ENCODE data around the gene METTL9. TPM values are rescaled to one million over a fixed set of nuclear protein-coding genes. Genes with fewer than 3 reads are reported as not detected.
"Not testable (repeated sequence)": the region's sequence is repeated elsewhere in the genome, so short reads cannot be mapped to it uniquely, and the experiment has no call there.

METTL9 gene
- total and polyA plus RNA-seq, 8 donors = 10.2 to 55.2 (median 33.1) TPM

GRCh38 chr16:21554795-21555585 is 44.4 kb upstream of the METTL9 start:
- peak; percentile 86 to 99 (median 98) for TF ChIP-seq CTCF (IDR thresholded peaks at IDR 0.05)
- H3K27ac ChIP-seq = no peak overlapping the region
- intact Hi-C loops (cut with DNase I) = no loop called here
- no peaks in the 10 kb centered on the region for H3K36me3 ChIP-seq
- H3K27me3 ChIP-seq = no peaks in the 10 kb centered on the region
- FAIRE-seq (no peak), ATAC-seq (peak; percentile 95 to 99 (median 98)), DNase-seq (peak; percentile 77 to 97 (median 90))
- no peaks in the 10 kb centered on the region for H3K9me3 ChIP-seq
- H3K4me3 ChIP-seq = peak overlapping the region in 2 of 4 donors; percentile 3 to 28
- 28 to 31% methylated on average over 41 of the region's 41 CpGs for WGBS, 2 donors
- no peaks in the 10 kb centered on the region for H3K4me1 ChIP-seq

- ATAC-seq; H3K4me3 ChIP-seq; H3K36me3 ChIP-seq; FAIRE-seq; H3K27ac ChIP-seq; intact Hi-C loops (cut with DNase I); H3K27me3 ChIP-seq; H3K4me1 ChIP-seq; H3K9me3 ChIP-seq; DNase-seq: not testable (repeated sequence)
- WGBS, 2 donors = 76 to 84% methylated on average over 15 of the region's 15 CpGs
Observed at GRCh38 chr16:21555621-21556020, 43.8 kb upstream of the METTL9 start.

DNA sequence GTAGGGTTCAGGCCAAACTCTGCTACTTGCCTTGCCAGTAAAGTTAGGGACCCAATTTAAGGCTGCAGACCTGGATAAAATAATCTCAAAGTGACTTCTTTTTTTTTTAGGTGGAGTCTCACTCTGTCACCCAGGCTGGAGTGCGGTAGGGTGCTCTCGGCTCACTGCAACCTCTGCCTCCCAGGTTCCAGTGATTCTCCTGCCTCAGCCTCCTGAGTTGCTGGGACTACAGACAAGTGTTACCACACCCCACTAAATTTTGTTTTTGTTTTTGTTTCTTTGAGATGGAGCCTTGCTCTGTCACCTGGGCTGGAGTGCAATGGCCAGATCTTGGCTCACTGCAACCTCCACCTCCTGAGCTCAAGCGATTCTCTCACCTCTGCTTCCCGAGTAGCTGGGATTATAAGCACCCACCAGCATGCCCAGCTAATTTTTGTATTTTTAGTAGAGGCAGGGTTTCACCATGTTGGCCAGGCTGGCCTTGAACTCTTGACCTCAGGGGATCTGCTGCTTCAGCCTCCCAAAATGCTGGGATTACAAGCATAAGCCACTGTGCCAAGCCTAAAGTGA is 43.3 kb upstream of the METTL9 start:
- not testable (repeated sequence) for FAIRE-seq

GRCh38 chr16:21556651-21557241 is 42.6 kb upstream of the METTL9 start:
- H3K36me3 ChIP-seq; FAIRE-seq; H3K9me3 ChIP-seq; H3K27me3 ChIP-seq; H3K27ac ChIP-seq; H3K4me3 ChIP-seq; intact Hi-C loops (cut with DNase I); H3K4me1 ChIP-seq: not testable (repeated sequence)
- ATAC-seq = peak in 3 of 4 donors; percentile 50 to 58 (median 57)
- DNase-seq = peak in 2 of 6 donors; percentile 17 to 54
- WGBS, 2 donors = 39 to 46% methylated on average over 23 to 24 of the region's 25 CpGs

More for the DNA sequence above, 43.3 kb upstream of the METTL9 start:
- H3K36me3 ChIP-seq; ATAC-seq; H3K27ac ChIP-seq; H3K4me3 ChIP-seq; H3K4me1 ChIP-seq; DNase-seq; intact Hi-C loops (cut with DNase I); H3K9me3 ChIP-seq; H3K27me3 ChIP-seq: not testable (repeated sequence)
- 79 to 85% methylated on average over 4 of the region's 4 CpGs for WGBS, 2 donors

DNA sequence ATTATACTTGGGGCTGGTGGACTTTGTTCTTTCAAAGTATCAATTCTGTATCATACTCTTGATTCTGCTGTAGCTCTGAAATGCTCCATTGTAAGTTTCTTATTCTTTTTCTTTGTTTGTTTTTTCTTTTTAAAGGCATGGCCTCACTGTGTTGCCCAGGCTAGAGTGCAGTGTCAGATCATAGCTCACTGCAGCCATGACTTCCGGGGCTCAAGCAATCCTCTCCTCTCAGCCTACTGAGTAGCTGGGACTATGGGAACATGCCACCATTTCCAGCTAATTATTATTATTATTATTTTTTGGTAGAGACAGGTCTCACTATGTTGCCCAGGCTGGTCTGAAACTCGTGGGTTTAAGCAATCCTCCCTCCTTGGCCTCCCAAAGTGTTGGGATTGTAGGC is 38.9 kb upstream of the METTL9 start:
- H3K27me3 ChIP-seq = no peaks in the 10 kb centered on the region
- no peak for FAIRE-seq
- H3K27ac ChIP-seq = no peak overlapping the region
- no peaks in the 10 kb centered on the region for H3K9me3 ChIP-seq
- intact Hi-C loops (cut with DNase I) = loop anchor here in 1 of 3 donors (5.0 kb wide), 1 partner anchor 1132 kb away; no protein-coding TSS in a partner anchor
- 70 to 74% methylated on average over 2 of the region's 2 CpGs for WGBS, 2 donors
- TF ChIP-seq CTCF (IDR thresholded peaks at IDR 0.05) = no peak
- no peak overlapping the region for H3K4me3 ChIP-seq
- no peak for ATAC-seq
- peaks cover under 1 to 2% (median 1%) of the 10 kb centered on the region in 3 donors for H3K4me1 ChIP-seq
- no peak for DNase-seq
- H3K36me3 ChIP-seq = no peaks in the 10 kb centered on the region

- intact Hi-C loops (cut with DNase I) = loop anchor here in 1 of 3 donors (5.0 kb wide), 1 partner anchor 1129 kb away; no protein-coding TSS in a partner anchor
- no peak for FAIRE-seq
- no peaks in the 10 kb centered on the region for H3K27me3 ChIP-seq
- DNase-seq = no peak
- no peak for ATAC-seq
- H3K4me3 ChIP-seq = no peak overlapping the region
- 89 to 98% methylated on average over 2 of the region's 2 CpGs for WGBS, 2 donors
- no peak for TF ChIP-seq CTCF (IDR thresholded peaks at IDR 0.05)
- peaks cover 8 to 10% (median 9%) of the 10 kb centered on the region in 3 donors for H3K4me1 ChIP-seq
- H3K9me3 ChIP-seq = no peaks in the 10 kb centered on the region
- H3K27ac ChIP-seq = no peak overlapping the region
- no peaks in the 10 kb centered on the region for H3K36me3 ChIP-seq
Observed at GRCh38 chr16:21563676-21564075, 35.7 kb upstream of the METTL9 start.

DNA sequence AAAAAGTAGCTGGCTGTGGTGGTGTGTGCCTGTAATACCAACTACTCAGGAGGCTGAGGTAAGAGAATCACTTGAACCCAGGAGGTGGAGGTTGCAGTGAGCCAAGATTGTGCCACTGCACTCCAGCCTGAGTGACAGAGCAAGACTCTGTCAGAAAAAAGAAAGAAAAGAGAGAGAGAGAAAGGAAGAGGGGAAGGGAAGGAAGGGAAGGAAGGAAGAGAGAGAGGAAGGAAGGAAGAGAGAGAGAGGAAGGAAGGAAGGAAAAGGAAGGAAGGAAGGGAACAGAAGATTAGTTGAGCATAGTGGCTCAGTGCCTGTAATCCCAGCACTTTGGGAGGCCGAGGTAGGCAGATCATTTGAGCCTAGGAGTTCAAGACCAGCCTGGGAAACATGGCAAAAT is 35.0 kb upstream of the METTL9 start:
- not testable (repeated sequence) for H3K4me3 ChIP-seq, H3K4me1 ChIP-seq, FAIRE-seq, H3K27ac ChIP-seq, H3K9me3 ChIP-seq, H3K27me3 ChIP-seq, DNase-seq, H3K36me3 ChIP-seq, ATAC-seq
- intact Hi-C loops (cut with DNase I) = loop anchor here in 1 of 3 donors (5.0 kb wide), 1 partner anchor 1128 kb away; no protein-coding TSS in a partner anchor
- WGBS, 2 donors = 78 to 87% methylated on average over 1 of the region's 1 CpG

Measured in pancreas (tissue), 10 donors.